HG02840 (cell line): ENCODE data around the gene DRC3.

ENCODE experiments used
- ATAC-seq: cut with Tn5 transposase; IDR thresholded peaks from one replicate; pipeline ENCODE4 v1.9.1; 2021; ENCODE audit warnings: mild to moderate bottlenecking, moderate library complexity, moderate number of reproducible peaks; ENCODE audit not compliant: unreplicated experiment, low FRiP score

DRC3 gene

GRCh38 chr17:17963694-17964436, 8.8 kb upstream of the DRC3 start:
- ATAC-seq, result no peak

DNA sequence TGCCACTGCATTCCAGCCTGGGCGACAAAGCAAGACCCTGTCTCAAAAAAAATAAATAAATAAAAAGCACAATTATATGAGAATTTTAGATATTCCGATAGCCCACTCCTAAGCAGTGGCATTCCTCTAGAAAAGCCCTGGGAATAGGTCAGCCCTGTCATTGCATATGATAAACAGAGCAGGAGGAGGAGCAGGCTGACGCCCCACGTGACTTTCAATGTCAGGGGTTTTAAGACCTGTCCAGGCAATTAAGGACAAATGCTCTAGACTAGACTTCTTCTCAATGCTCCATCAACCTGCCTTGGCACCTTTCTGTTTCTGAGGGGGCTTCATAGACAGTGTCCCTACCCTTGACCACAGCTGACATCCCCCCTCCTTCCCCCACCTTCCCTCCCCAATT, 8.0 kb upstream of the DRC3 start:
- no peak for ATAC-seq

DNA sequence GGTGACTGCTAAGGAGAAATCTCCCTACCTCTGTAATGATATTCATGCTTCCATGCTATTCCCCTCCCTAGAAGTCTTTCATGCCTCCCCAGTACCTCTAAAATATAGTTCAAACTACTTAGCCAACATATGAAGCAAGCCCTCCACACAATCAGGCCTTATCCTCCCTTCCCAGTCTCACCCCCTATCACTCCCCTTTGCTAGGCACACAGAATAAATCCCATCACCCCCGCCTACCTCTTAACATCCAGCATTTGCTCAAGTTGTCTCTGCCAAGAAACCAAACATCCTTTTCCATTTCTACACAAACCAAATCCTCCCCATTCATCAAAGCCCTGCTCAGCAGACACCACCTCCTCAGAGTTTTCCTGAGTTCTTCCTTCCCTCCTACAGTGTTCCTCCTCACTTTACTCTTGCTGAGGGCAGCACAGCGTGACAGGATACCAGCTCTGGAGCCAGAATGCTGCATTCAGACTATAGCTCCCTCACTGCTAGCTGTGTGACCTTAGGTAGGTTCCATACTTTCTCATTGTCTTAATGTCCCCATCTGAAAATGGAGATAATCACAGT, 7.4 kb upstream of the DRC3 start:
- no peak for ATAC-seq

GRCh38 chr17:17966399-17966798, 6.3 kb upstream of the DRC3 start:
- ATAC-seq, result no peak

DNA sequence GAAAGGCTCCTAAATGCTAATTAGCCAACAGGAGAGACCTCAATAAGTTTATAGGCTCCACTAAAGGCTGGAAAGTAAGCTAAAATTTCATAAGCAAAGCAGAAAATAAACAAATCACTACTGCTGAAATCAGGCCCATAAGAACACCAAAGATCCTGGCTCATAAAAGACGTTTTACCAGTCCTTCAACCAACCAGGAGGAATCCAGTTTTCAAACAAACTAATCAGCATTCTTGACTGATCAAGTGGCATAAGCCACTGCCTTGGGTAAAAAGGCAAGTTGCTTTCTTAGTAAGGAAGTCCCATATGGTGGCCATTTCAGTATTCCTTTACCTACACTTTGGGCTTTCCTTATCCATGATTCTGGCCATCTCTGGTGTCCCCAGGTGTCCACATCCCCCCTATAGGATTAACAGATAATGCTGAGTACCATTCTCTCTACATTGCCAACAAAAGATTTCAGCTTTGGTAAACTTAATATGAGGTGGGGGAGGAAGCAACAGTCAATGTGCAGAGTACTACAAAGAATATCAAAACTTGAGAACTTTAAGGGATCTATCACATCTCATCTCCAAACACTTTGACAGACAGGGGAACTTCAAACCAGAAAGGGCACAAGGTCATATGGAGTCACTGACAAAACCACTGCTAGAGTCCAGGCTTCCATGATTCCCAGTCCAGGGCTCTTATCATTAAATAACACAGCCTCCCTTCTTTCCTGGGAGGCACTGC, 1.8 kb upstream of the DRC3 start:
- ATAC-seq, result no peak

DNA sequence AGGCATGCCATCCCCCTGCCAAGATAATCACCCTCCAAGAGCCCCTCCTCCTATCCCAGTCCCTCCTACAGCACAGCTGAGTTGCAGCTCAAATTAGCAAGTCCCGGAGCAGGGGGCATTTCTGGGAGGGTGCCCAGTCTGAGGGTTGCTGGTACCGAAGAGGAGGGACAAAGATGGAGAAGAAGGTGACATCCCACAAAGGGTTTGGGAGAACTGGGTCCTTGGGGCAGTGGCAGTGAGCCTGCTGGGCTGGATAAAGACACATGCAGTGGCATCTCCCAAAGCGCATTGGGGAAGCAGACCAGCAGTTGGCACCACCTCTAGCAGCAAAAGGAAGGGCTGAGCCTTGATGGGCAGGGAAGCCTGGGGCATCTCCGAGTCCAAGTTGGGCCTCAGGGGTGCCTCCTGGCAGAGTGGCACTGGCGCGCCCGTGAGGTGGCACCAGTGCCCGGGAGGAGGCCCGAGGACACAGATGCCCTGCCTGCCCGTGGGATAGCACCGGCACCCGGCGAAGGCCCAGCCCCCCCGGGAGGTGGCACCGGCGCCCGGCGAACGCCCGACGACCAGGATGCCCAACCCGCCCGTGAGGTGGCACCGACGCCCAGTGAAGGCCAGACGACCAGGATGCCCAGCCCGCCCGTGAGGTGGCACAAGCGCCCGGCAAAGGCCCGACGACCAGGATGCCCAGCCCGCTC, 1.1 kb upstream of the DRC3 start:
- ATAC-seq, result no peak

- ATAC-seq, result no peak
These were observed 241 bp downstream of the DRC3 start for GRCh38 chr17:17972952-17973254.

DNA sequence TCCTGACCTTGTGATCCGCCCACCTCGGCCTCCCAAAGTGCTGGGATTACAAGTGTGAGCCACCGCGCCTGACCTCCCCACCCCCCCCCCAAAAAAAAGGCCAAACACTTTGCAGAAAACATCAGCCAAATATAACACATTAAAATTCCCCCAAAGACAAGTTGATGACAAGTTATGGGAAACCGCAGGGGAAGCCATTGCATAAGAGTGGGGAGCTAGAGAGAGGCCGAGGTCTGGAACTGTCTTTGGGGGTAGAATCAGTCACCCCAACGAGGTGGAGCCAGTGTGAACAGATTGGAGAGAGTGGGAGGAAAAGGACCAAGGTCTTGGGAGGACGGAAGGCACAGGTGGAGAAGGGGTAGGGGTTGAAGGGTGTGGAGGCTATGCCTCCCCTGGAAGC, 2.8 kb downstream of the DRC3 start:
- ATAC-seq, result no peak

DNA sequence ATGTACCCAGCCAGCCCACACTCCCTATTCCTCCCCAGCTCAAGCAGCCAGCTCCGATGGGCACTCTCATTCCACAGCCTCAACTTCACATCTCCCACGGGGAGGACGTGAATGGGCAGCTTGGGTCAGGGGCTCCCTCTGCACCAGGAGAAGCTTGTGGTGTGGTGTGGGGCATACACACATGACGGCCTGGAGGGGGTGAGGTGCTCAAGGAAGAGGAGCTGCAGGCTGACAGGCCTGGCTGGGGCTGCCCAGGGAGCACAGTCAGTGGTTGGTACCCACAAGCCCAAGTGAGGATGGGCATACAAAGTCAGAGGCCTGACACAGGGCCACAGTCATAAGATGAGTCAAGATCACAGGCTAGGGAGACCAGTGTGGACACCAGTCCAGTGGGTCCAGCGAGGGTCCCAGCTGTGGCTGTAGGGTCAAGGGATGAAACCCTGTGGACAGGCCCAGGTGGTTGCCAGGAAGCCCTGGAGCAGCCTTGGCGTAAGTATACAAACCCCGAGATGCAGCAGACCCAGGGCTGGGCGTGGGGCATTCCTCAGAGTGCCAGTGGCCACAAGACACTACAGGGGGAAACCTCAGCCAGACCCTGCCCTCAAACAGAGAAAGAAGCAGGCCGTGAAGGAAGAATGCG, 4.4 kb downstream of the DRC3 start:
- no peak for ATAC-seq

DNA sequence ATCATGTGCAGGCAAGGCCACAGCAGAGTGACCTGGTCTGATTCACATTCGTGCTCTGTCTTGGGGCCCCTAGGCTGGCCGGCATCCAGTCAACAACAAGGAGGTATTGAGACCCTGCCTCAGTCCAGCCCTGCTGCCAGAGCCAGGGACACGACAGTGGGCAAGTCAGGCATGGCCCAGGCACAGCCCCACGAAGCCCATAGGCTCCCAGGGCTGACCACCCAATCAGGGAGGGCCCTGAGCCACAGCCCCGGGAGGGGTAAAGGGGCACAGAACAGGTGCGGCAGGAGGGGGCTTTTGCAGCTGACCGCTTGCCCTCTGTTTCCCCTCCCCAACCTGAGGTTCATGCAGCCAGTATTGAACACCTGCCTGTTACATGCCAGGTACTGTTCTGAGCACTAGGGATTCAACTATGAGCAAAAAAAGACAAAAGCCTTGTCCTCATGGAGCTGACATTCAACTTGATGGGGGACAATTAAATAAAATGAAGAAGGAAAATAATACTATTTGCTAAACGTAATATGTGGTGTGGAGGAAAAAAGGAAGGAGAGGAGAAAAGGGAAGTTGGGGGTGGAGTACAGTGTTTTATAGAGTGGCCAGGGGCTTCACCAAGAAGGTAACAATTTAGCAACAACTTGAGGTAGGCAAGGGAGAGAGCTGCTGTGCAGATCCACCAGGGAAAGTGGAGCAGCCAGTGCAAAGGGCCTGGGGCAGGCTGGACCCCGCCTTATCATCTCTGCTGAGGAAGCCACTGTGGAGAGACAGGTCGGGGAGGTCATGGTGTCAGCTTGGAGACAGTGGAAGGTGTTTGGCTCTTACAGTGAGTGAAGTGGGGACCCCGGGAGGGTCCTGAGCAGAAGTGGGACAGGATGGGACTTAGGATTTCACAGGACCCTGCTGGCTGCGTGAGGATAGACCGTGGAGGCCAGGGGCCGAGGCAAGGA, 6.1 kb downstream of the DRC3 start:
- no peak for ATAC-seq

GRCh38 chr17:17979778-17980177, 7.1 kb downstream of the DRC3 start:
- ATAC-seq, result no peak

GRCh38 chr17:17981330-17981729, 8.7 kb downstream of the DRC3 start:
- no peak for ATAC-seq

DNA sequence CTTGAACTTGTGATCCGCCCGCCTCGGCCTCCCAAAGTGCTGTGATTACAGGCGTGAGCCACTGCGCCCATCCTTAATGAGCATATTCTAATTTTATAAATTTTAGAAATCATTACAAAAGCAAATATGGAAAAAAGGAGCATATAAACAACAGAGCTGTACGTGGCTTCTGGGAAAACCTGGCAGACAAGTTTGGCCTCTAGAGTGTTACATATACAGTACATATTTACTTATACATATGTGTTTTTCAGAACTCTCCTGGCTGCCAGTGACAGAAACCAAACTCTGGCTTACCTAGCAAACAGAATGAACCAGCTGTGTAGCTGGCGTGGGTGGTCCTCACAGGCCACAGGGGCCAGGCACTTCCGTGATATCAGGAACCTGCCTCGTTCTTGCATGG, 10.1 kb downstream of the DRC3 start:
- ATAC-seq, result no peak

DNA sequence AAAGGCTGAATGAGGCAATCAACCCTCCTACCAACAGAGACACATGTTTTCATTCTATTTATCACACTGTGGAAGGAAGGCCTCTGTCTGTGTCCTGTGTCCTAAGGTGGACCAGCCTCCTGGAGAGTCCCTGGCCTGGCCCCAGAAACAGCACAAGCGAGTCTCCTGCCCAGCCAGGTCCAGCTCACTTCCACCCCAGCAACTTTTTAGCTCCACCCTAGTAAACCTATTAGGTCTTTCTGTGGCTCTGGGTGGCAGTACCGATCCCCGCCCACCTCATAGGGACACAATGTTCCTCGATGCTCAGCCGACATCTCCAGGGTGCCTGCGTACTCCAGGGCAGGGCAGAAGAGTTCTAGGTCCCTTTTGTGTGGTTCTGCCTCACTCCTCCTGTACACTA, 10.7 kb downstream of the DRC3 start:
- no peak for ATAC-seq

DNA sequence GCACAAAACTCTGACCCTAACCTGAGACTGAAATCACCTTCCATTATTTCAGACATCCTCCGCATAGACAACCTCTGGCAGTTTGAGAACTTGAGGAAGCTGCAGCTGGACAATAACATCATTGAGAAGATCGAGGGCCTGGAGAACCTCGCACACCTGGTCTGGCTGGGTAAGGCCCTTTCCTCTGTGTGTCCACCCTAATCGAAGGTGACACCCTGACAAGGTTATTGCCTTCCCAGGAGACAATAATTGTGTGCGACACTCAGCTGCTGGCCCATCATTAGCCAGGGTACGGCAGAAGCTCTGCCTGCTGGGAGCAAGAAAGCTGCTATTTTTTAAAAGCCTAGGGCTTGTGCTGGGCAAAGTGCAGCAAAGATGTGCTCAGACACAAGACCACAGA, 11.1 kb downstream of the DRC3 start:
- no peak for ATAC-seq

DNA sequence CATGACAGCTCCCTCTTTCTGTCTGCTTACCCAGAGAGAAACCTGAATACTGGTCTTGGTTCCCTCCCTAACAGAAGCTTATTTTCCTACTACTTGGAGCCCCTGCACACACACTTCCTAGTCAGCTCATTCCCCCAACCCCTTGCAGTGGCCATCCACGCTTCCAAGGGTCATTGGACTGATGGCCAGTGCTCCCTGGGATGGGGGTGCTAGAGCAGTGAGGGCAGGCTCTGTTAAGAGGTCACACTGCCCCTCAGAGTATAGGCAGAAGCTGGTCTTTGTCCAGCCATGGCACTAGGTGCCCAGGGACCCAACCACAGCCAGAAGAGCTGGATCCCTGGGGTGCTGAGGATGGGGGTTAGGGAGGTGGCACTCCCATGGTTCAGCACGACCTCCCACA, 12.5 kb downstream of the DRC3 start:
- ATAC-seq, result no peak

DNA sequence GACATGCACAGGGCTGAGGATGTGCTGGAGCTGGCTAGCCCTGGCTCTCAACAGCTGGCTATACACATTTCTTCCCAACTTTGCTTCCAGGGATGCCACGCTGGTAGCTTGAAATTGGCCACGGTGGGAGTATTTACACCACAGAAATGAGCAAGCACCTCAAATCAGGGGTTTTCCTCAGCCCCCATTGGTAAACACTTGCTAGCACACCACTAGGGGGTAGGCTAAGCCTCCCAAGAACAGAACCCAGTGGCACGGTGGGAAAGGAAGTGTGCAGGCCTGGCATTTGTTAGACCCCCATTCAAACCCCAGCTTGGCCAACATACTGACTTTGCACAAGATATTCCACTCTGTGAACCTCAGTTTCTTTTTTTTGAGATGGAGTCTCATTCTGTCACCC, 12.9 kb downstream of the DRC3 start:
- no peak for ATAC-seq

DNA sequence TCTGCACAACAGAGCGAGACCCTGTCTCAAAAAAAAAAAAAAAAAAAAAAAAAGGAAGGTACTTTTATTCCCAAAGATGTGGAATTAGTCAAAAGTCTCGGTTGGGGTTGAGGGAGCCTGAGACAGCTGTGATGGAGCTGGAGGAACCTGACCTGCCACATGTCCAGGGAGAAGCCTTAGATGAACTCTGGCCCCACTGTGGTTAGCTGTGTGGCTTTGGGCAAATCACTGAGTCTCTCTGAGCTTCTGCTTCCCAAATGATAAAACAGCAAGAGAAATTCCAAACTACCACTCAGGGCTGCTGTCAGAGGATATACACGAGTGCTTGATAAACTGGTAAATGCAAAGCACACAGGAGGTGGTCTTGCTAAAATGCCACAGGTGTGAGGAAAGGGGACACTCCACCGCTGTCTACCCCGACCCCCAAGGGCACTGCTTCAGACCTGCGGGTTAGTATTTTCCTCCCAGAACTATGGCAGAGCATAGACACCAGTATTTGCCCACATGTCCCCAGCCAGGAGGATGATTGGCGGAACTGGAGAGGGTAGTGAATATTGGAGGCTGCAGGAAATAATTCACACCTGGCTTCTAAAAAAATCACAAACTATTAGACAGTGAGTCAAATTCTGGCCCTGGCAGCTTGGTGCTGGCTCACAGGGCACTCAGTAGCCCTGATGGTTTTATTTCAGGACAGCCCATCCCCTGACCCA, 14.7 kb downstream of the DRC3 start:
- no peak for ATAC-seq

DNA sequence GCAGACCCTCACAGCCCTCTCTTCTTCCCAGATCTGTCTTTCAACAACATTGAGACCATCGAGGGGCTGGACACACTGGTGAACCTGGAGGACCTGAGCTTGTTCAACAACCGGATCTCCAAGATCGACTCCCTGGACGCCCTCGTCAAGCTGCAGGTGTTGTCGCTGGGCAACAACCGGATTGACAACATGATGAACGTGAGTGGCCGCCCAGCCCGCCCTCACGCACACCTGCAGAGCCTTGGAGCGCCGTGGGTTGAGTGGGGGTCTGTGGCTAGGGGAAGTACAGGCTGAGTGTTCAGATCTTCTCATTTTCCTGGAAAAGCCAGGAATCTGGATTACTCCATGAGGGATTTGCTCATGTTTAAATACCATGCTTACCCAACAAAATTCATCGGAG, 15.2 kb downstream of the DRC3 start:
- no peak for ATAC-seq
